Activated CD4-positive, alpha-beta T cell treated with anti-CD3 and anti-CD28 coated beads, Interleukin-2, amount 10 ng/mL, durations not matched to agents 24 days and 14 days (primary cell): Measurements from ENCODE around the gene PKM. TPM values are rescaled to one million over a fixed set of nuclear protein-coding genes. Genes with fewer than 3 reads are reported as not detected.
"Not testable (repeated sequence)": the region's sequence is repeated elsewhere in the genome, so short reads cannot be mapped to it uniquely, and the experiment has no call there.

Experiments
- DNase-seq: peaks from one replicate; pipeline ENCODE4 v3.0.0; 2022
- H3K27ac Mint-ChIP-seq: one replicate; pipeline ENCODE4 v1.8.0; 2022; ENCODE audit warnings: mild to moderate bottlenecking, mixed read lengths
- H3K27me3 Mint-ChIP-seq: one replicate; pipeline ENCODE4 v1.8.0; 2022; ENCODE audit warnings: mixed read lengths
- H3K36me3 Mint-ChIP-seq: one replicate; pipeline ENCODE4 v1.8.0; 2022; ENCODE audit warnings: low read depth, mild to moderate bottlenecking, mixed read lengths
- H3K4me1 Mint-ChIP-seq: one replicate; pipeline ENCODE4 v1.8.0; 2021; ENCODE audit warnings: mixed read lengths
- H3K4me3 Mint-ChIP-seq: one replicate; pipeline ENCODE4 v1.8.0; 2022; ENCODE audit warnings: mild to moderate bottlenecking, moderate library complexity, mixed read lengths
- H3K9me3 Mint-ChIP-seq: one replicate; pipeline ENCODE4 v1.8.0; 2021; ENCODE audit warnings: mixed read lengths
- intact Hi-C: fragments of 100-400 bp; cut with micrococcal nuclease; formaldehyde crosslinking; loops from one replicate; pipeline ENCODE4 v1.15.1; 2023
- total RNA-seq: library from RNA; stranded (reverse); gene quantifications from 2 replicates; pipeline ENCODE4 v1.2.3, GENCODE V29; 2022

The PKM gene
- total RNA-seq, 1 donor from 2014 or later: 2,437 TPM

DNA sequence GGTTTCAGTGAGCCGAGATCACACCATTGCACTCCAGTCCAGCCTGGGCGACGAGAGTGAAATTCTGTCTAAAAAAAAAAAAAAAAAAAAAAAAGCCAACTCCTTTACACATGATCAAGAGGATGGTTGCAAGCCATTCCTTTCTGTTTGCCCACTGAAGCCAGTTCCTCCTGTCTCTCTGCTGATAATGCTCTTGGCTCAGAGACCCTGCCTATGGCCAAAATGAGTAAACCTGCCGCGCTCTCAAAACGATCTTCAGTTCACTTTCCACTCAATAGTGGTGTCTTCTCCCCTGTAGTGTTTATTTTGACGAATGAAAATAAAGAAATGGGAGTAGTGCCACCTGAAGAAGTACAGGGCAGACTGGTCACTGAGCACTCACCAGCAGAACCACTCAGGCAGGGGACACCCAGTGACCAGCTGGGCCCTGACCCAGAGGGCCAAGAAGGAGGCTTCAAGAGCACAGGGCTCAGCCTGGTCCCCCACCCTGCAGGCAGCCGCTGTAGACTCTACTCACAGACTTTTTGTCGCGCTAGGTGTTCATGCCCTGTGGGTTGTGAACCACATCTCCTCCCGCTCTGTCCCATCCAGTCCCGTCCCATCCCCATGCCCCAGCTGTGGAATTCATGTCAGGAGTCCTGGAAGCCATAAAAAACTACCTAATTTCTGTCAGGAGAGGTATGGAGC lies 57.0 kb downstream of the PKM start:
- DNase-seq: no peak
- H3K27ac Mint-ChIP-seq: no peak overlapping the region
- peaks cover 10% of the 10 kb centered on the region for H3K27me3 Mint-ChIP-seq
- intact Hi-C loops: no loop called here
- no peaks in the 10 kb centered on the region for H3K36me3 Mint-ChIP-seq
- no peaks in the 10 kb centered on the region for H3K9me3 Mint-ChIP-seq
- no peak overlapping the region for H3K4me3 Mint-ChIP-seq
- peaks cover under 1% of the 10 kb centered on the region for H3K4me1 Mint-ChIP-seq

DNA sequence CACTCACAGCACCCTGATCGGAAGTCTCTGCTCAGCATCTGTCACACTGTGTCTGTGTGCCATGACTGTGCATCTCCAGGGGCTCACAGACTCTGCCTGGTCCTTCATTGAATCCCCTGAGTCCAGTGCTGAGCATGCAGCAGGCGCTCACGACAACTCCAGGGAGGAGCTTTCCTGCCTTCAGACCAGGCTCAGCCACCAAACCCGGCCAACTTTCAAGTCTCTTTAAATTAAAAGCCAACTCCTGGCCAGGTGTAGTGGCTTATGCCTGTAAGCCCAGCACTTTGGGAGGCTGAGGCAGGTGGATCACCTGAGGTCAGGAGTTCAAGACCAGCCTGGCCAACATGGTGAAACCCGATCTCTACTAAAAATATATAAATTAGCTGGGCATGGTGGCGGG lies 57.6 kb downstream of the PKM start:
- Mint-ChIP-seq H3K36me3 (no peaks in the 10 kb centered on the region), H3K9me3 (no peaks in the 10 kb centered on the region), H3K27me3 (peaks cover 10% of the 10 kb centered on the region), H3K27ac (no peak overlapping the region), H3K4me1 (peaks cover 6% of the 10 kb centered on the region), H3K4me3 (no peak overlapping the region)
- no peak for DNase-seq
- intact Hi-C loops: no loop called here

DNA sequence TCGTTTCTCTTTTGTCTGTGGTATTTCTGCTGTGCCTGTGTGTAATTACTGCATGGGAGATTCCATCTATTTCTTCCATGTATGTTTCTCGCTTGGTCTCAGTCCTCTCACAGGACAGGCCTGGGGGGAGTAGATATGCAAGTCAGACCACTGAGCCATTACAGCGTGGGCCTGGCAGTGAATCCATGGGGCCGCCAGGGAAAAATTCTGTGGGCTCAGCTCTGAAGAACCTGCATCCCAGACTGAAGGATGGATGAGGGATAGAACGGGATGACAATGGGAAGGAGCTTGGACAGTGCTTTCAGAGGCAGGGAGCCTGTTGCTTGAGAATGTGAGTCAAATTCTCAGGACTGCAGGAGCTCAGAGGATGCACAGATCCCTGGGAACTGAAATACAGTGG lies 58.2 kb downstream of the PKM start:
- intact Hi-C loops: no loop called here
- H3K4me1 Mint-ChIP-seq: peaks cover 12% of the 10 kb centered on the region
- no peak for DNase-seq
- no peaks in the 10 kb centered on the region for H3K36me3 Mint-ChIP-seq
- H3K27me3 Mint-ChIP-seq: peaks cover 10% of the 10 kb centered on the region
- no peak overlapping the region for H3K27ac Mint-ChIP-seq
- no peaks in the 10 kb centered on the region for H3K9me3 Mint-ChIP-seq
- no peak overlapping the region for H3K4me3 Mint-ChIP-seq

DNA sequence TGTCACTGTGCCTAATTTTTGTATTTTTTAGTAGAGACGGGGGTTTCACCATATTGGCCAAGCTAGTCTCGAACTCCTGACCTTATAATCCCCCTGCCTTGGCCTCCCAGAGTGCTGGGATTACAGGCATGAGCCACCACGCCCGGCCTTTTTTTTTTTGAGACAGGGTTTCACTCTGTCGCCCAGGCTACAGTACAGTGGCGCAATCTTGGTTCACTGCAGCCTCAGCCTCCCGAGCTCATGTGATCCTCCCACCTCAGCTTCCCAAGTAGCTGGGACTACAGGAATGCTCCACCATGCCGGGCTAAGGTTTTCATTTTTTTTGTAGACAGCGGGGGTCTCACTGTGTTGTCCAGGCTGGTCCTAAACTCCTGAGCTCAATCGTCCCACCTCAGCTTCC lies 59.0 kb downstream of the PKM start:
- H3K9me3 Mint-ChIP-seq, H3K27ac Mint-ChIP-seq, H3K27me3 Mint-ChIP-seq, intact Hi-C loops, H3K36me3 Mint-ChIP-seq, DNase-seq, H3K4me3 Mint-ChIP-seq: not testable (repeated sequence)
- H3K4me1 Mint-ChIP-seq: peaks cover 12% of the 10 kb centered on the region

DNA sequence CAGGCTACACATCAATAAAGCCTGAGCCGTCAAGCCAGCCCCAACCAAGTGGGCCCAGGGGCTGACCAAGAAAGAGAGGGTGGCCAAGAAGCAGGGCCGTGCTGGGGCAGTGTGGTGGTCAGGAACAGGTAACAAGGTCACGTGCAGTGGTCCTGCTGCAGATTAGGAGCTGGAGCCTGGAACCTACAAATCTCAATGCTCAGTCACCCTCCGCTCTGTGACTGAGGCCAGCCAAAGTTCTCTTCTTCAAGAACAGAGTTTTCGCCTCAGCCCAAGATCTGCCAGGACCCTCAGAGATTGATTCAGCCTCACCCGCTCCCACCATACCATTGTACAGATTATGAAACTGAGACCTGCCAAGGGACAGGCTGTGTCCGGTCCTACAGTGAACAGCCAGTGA lies 60.3 kb downstream of the PKM start:
- intact Hi-C loops: no loop called here
- no peak overlapping the region for H3K4me3 Mint-ChIP-seq
- H3K4me1 Mint-ChIP-seq: peaks cover 12% of the 10 kb centered on the region
- no peak overlapping the region for H3K27ac Mint-ChIP-seq
- no peaks in the 10 kb centered on the region for H3K9me3 Mint-ChIP-seq
- H3K36me3 Mint-ChIP-seq: no peaks in the 10 kb centered on the region
- DNase-seq: no peak
- H3K27me3 Mint-ChIP-seq: peaks cover 12% of the 10 kb centered on the region

DNA sequence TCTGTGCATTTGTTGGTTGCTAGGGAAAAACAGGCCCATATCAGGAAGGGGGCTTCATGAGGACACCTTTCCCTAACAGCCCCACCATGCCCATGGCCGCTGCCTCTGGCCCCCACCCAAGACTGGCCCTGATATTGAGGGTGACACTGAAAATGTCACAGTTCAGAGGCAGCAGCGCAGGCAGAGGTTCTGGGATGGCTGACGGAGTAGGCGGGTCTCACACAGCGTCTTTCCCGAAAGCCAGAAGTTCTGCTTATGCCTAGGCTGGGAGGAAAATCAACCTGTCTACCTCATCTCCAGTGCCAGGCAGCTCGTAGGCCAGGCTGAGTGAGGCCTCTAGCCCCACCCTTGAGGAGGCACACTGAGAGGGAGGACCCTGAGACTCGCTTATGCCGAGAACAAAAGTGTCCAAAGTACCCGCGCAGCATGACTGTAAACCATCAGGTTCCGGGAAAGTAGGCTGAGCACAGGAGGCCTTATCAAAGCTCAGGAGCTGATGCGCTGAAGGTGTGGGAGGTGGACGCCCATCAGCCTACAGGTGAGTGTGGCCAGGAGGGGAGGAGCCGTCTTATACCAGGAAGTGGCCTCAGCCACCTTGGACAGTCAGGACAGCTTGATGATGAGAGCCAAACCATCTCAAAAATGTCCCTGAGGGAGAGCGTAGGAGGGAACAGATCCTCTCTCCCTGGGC lies 60.9 kb downstream of the PKM start:
- Mint-ChIP-seq H3K36me3 (no peaks in the 10 kb centered on the region), H3K4me3 (no peak overlapping the region), H3K27ac (no peak overlapping the region), H3K27me3 (peaks cover 9% of the 10 kb centered on the region), H3K4me1 (peaks cover 12% of the 10 kb centered on the region), H3K9me3 (no peaks in the 10 kb centered on the region)
- DNase-seq: no peak
- intact Hi-C loops: no loop called here

DNA sequence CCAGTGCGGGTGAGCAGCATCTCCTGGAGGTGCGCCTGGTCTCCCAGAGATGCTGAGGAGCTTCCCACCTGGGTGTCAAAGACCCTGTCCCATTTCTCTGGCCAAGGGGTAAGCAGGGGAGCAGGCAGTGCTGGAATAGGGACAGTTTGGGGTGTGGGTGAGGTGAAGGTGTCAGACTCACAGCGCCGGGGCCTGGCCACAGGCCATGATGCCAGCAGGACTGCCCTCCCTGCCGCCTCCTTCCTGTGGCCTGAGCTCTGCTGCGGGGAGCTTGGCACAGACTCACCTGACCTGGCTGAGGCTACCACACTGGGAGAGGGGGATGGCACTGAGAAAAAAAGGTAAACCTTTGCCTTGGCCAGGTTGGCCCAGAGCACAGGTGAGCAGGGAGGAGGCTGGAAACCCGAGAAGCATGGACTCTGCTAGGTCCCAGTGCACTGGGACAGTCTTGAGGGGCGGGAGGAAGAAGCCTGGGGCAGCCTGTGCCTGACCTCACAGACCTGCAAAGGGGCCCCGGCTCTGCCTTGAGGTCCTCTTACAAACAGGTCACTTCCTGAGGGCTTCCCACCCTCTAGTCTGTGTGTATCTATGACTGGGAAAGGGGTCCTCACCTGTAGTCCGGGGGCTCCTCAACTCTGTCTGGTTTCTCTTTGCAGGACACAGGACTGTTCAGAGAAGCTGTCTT lies 61.6 kb downstream of the PKM start:
- Mint-ChIP-seq H3K4me1 (peaks cover 12% of the 10 kb centered on the region), H3K36me3 (no peaks in the 10 kb centered on the region), H3K27ac (no peak overlapping the region), H3K4me3 (no peak overlapping the region), H3K27me3 (peaks cover 6% of the 10 kb centered on the region), H3K9me3 (no peaks in the 10 kb centered on the region)
- intact Hi-C loops: no loop called here
- DNase-seq: no peak

DNA sequence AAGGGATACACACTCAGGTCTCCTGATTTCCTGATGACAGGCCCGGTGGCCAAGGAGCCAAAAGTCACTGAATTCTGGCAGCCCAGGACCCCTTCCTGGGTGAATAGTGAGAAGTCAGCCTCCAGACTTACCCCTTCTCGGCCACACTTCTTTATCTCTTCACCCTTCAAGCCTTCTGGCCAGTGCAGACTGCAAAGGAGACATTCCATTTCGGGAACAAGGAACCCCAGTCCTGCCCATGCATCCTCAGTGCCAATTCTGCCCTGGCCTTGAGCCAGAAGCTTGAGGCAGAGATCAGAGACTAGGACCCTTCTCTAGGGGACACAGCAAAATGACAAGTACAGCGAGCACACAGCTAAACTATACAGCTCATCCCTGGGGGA lies 62.2 kb downstream of the PKM start:
- Mint-ChIP-seq H3K4me1 (peaks cover 12% of the 10 kb centered on the region), H3K4me3 (no peak overlapping the region), H3K36me3 (no peaks in the 10 kb centered on the region), H3K9me3 (no peaks in the 10 kb centered on the region), H3K27ac (no peak overlapping the region), H3K27me3 (peaks cover 3% of the 10 kb centered on the region)
- DNase-seq: no peak
- intact Hi-C loops: no loop called here

DNA sequence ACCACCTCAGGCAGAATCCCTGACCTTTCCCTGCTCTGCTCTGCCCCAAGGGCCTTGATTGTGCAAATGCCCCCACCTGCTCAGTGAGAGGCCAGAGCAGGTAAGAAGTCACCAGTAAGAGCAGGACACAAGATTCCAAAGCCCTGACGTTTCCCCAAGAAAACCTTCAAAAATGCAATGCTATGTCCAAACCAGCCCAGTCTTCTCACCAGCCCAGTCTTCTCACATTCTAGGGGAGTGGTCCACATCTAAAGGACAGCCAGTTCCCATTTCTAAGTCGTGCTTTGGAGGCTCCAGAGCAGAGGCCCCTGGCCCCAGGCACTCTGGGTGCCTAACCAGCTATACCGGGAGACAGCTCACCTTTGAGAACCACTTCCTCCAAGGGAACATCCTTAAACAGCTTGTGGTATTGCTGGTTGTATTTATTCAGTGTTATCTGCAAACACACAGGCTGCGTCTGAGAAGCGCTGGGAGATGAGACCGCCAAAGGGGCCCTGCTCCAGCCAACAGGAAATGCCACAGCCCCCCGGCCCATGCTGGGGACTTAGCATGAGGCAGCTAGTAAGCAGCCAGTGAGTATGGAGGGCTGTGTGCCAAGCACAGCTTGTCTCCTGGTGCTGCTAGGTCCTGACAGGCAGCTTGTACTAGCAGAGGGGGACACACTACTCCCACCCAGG lies 62.7 kb downstream of the PKM start:
- H3K27ac Mint-ChIP-seq: no peak overlapping the region
- no peaks in the 10 kb centered on the region for H3K36me3 Mint-ChIP-seq
- H3K27me3 Mint-ChIP-seq: peaks cover 3% of the 10 kb centered on the region
- no peak overlapping the region for H3K4me3 Mint-ChIP-seq
- no peaks in the 10 kb centered on the region for H3K9me3 Mint-ChIP-seq
- intact Hi-C loops: no loop called here
- H3K4me1 Mint-ChIP-seq: peaks cover 12% of the 10 kb centered on the region
- peak; percentile 72 for DNase-seq

DNA sequence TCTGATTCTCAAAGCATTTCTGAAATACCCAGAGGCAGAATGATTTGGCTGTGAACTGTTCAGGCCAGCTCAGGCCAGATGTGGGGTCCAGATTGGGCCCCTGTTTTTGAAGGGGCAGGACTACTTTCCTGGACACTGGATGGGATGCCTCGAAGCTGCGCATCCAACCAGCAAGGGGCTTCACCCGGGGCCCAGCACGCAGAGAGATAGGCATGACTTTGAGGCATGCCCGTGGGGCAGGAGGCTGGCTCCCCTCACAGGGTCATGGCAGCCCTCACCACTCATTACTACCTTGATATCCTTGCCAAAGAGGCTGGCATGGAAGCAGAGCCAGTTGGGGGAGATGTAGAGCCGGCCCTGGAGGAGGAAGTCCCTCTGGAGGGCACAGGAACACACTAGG lies 63.5 kb downstream of the PKM start:
- Mint-ChIP-seq H3K27ac (no peak overlapping the region), H3K9me3 (no peaks in the 10 kb centered on the region), H3K4me3 (no peak overlapping the region), H3K36me3 (no peaks in the 10 kb centered on the region), H3K27me3 (peaks cover 5% of the 10 kb centered on the region), H3K4me1 (peaks cover 12% of the 10 kb centered on the region)
- intact Hi-C loops: no loop called here
- no peak for DNase-seq

DNA sequence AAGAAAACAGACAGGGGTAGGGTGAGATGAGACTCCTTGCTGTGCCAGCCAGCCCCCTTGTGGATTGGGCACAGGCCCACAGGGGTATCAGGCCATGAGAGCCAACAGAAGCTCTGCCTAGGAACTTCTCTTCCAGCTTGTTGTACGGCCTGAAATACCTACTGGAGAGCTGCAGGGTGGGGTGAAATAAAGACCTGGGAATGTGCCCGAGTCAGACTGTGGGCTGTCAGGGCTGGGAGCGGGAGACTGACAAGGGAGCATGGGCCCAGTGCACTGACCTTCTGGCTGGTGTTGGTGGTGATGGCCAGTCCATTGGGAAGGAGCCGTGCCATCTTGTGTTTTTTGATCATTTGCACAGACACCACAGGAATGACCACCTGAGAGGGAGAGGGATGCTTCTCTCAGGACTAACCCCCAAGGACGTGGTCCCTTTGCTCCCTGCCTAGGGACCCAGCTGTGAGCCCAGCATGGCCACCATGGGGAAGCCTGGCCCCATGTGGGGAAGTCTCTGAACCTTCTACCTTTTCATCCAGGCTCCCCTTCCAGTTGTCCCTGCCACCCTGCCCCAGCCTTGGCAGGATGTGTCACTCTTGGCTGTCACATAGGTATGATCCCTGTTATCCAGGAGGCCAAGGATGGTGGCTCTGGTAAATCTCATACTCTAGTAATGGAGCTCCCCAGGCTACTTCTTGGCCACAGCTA lies 64.1 kb downstream of the PKM start:
- no peaks in the 10 kb centered on the region for H3K36me3 Mint-ChIP-seq
- no peak overlapping the region for H3K27ac Mint-ChIP-seq
- DNase-seq: no peak
- intact Hi-C loops: no loop called here
- no peak overlapping the region for H3K4me3 Mint-ChIP-seq
- H3K4me1 Mint-ChIP-seq: peaks cover 12% of the 10 kb centered on the region
- peaks cover 5% of the 10 kb centered on the region for H3K27me3 Mint-ChIP-seq
- no peaks in the 10 kb centered on the region for H3K9me3 Mint-ChIP-seq

DNA sequence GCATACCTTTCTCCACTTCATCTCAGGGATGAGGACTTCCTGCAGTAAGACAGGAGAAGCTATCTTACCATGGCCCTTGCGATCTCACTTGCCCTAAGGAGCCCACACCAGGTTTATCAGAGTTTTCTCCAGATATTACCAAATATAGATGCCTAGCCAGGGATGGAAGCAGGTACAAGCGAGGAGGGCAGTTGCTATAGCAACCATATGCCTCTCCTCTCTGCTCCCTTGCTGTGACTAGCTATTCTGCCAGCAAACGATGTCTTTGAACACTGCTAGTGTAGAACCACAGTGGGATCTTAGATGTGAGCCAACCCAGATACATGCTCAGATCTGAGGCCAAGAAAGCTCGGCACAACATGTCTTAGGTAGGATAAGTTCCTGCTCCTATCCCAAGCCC lies 67.3 kb downstream of the PKM start:
- DNase-seq: no peak
- Mint-ChIP-seq H3K4me3 (no peak overlapping the region), H3K27me3 (peaks cover 9% of the 10 kb centered on the region), H3K4me1 (peaks cover 8% of the 10 kb centered on the region), H3K9me3 (no peaks in the 10 kb centered on the region), H3K27ac (no peak overlapping the region), H3K36me3 (no peaks in the 10 kb centered on the region)
- intact Hi-C loops: no loop called here

DNA sequence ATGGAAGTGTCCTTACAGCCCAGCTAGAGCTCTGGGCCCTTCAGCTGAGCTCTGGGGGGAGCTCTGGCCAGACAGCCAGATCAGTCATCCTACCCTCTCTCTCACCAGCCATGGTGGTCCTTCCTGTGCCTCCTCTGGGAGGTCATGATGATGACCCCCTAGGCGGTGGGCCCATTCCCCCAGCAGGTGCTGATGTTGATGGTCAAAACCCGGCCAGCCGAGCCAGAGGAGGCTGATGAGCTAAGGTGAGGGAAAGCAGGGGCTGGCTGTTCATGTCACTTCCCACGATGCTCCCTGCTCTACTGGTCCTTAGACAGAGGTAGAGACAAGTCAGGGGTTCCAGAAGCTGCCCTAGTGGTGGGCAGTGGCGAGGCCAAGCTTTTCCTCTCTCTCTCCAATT lies 68.4 kb downstream of the PKM start:
- H3K27ac Mint-ChIP-seq: no peak overlapping the region
- intact Hi-C loops: no loop called here
- H3K27me3 Mint-ChIP-seq: peaks cover 12% of the 10 kb centered on the region
- H3K36me3 Mint-ChIP-seq: no peaks in the 10 kb centered on the region
- DNase-seq: no peak
- H3K4me1 Mint-ChIP-seq: no peaks in the 10 kb centered on the region
- no peaks in the 10 kb centered on the region for H3K9me3 Mint-ChIP-seq
- no peak overlapping the region for H3K4me3 Mint-ChIP-seq
